ENCODE results near the gene TTLL12.

- TF ChIP-seq REST (IDR thresholded peaks at IDR 0.05; ENCODE audit: insufficient replicate concordance, low read depth): no peak
- TF ChIP-seq POLR2AphosphoS5 (IDR thresholded peaks at IDR 0.05; ENCODE audit: low read depth): no peak
These were observed 25.6 kb upstream of the TTLL12 start for GRCh38 chr22:43212434-43212952.

Data from HL-60 (cell line).